Gastrocnemius medialis (tissue), 4 donors: Measurements from ENCODE around the gene TFAP2C. TPM values are rescaled to one million over a fixed set of nuclear protein-coding genes. Genes with fewer than 3 reads are reported as not detected.

Experiments
- ATAC-seq, 2 donors: fragments of 150-250 bp; one replicate each; pipeline ENCODE4 v1.9.1; 2016
- DNase-seq, 2 donors: peaks; one replicate each; pipeline ENCODE4 v3.0.0-alpha.2; 2019
- H3K27ac ChIP-seq, 4 donors: fragments of 200-600 bp; sonication (generic); 1 replicate in 1 of 4; 2 replicates in 3 of 4; pipeline ENCODE4 v1.5.1; 2016 to 2018; ENCODE audit warnings: mild to moderate bottlenecking in 2 of 4, moderate library complexity in 1 of 4
- H3K27me3 ChIP-seq, 3 donors: fragments of 200-600 bp; sonication (generic) in 2 of 3; 1 replicate in 1 of 3; 2 replicates in 2 of 3; pipeline versions ENCODE4 v1.5.1 to v1.6.0; 2016 to 2019; ENCODE audit warnings: mild to moderate bottlenecking in 1 of 3, moderate library complexity in 1 of 3
- H3K36me3 ChIP-seq, 2 donors: fragments of 200-600 bp; sonication (generic) in 1 of 2; one replicate each; pipeline ENCODE4 v1.5.1; 2017 to 2018
- H3K4me1 ChIP-seq, 2 donors: fragments of 200-600 bp; sonication (generic) in 1 of 2; one replicate each; pipeline ENCODE4 v1.5.1; 2016 to 2017; ENCODE audit warnings: mild to moderate bottlenecking in 2 of 2
- H3K4me3 ChIP-seq, 4 donors: fragments of 200-600 bp; sonication (generic) in 3 of 4; 1 replicate in 1 of 4; 2 replicates in 3 of 4; pipeline ENCODE4 v1.5.1; 2016 to 2019; ENCODE audit warnings: mild to moderate bottlenecking in 2 of 4
- H3K9me3 ChIP-seq, 3 donors: fragments of 200-600 bp; sonication (generic) in 2 of 3; 1 replicate in 1 of 3; 2 replicates in 2 of 3; pipeline ENCODE4 v1.5.1; 2016 to 2019
- POLR2A ChIP-seq, 2 donors: fragments of 450-650 bp; IDR thresholded peaks; one replicate each; pipeline ENCODE4 v1.6.1; 2017; ENCODE audit warnings: antibody characterized with exemption in 2 of 2, mild to moderate bottlenecking in 2 of 2, moderate library complexity in 2 of 2
- in situ Hi-C, 4 donors: fragments of 200-750 bp; cut with MboI; loops; one replicate each; pipeline versions ENCODE4 v1.15.0 to v1.8.0; 2017; ENCODE audit warnings: low sequenced_read_pairs in 4 of 4
- intact Hi-C: fragments of 100-400 bp; cut with DNase I; formaldehyde crosslinking; loops from one replicate; pipeline ENCODE4 v1.15.1; 2023; ENCODE audit warnings: low total_unique reads
- total RNA-seq, 4 donors: library from RNA; depleted of rRNA; stranded (reverse); fragments of >200 nt; gene quantifications; one replicate each; pipeline versions ENCODE4 v1.1.0 to v1.2.3, GENCODE V29; 2016
- TF ChIP-seq, protein P1 (sequence below), 5 experiments: fragments of 450-650 bp in 3 of 5; fragments of 200-600 bp in 2 of 5; sonication (generic) in 2 of 5; IDR thresholded peaks in 4 of 5; conservative IDR thresholded peaks in 1 of 5; 1 replicate in 4 of 5; 2 replicates in 1 of 5; pipeline ENCODE4 v1.5.1; 2016 to 2019; ENCODE audit warnings: antibody characterized with exemption in 5 of 5, mild to moderate bottlenecking in 3 of 5, moderate library complexity in 3 of 5

The TFAP2C gene
- total RNA-seq, 4 donors from 2014 or later, result 0.11 to 0.13 TPM; not detected in 2

GRCh38 chr20:56592817-56593216 is 36.3 kb upstream of the TFAP2C start:
- Histone ChIP-seq H3K27me3 (no peaks in the 10 kb centered on the region), H3K36me3 (no peaks in the 10 kb centered on the region), H3K4me3 (no peak overlapping the region), H3K9me3 (no peaks in the 10 kb centered on the region), H3K4me1 (no peaks in the 10 kb centered on the region), H3K27ac (no peak overlapping the region)
- no peak for TF ChIP-seq POLR2A (IDR thresholded peaks at IDR 0.05)
- TF ChIP-seq, protein P1, sequence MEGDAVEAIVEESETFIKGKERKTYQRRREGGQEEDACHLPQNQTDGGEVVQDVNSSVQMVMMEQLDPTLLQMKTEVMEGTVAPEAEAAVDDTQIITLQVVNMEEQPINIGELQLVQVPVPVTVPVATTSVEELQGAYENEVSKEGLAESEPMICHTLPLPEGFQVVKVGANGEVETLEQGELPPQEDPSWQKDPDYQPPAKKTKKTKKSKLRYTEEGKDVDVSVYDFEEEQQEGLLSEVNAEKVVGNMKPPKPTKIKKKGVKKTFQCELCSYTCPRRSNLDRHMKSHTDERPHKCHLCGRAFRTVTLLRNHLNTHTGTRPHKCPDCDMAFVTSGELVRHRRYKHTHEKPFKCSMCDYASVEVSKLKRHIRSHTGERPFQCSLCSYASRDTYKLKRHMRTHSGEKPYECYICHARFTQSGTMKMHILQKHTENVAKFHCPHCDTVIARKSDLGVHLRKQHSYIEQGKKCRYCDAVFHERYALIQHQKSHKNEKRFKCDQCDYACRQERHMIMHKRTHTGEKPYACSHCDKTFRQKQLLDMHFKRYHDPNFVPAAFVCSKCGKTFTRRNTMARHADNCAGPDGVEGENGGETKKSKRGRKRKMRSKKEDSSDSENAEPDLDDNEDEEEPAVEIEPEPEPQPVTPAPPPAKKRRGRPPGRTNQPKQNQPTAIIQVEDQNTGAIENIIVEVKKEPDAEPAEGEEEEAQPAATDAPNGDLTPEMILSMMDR (IDR thresholded peaks at IDR 0.05 in 4 of 5, conservative IDR thresholded peaks at IDR 0.05 in 1 of 5), result no peak
- in situ Hi-C loops (no loop called here), intact Hi-C loops (no loop called here)
- DNase-seq, result no peak
- ATAC-seq, result no peak

DNA sequence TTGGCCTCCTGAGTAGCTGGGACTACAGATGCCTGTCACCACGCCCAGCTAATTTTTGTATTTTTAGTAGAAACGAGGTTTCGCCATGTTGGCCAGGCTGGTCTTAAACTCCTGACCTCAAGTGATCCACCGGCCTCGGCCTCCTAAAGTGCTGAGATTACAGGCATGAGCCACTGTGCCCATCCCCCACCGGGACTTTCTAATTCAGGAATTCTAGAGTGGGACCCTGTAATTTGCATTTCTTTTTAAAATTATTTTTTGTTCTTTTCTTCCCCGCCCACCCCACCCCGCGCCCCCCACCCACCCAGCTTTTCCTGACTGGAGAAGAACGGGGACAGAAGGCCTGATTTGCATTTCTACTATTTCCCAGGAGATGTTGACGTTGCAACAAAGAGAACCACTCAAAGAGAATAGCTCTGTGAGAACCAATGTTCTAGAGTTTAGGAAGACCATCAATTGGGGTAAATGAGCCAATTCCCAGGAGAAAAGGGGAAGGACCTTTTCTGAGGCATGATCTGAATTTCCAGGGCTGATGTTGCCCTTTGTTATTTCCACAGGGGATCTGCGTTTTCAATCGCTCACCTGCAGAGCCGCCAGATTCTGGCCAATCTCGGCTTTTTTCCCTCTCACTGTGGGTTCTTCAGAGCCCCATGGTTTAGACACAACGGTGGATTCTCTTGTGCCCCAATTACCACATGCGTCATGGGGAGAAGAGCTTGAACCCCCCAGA is 33.2 kb upstream of the TFAP2C start:
- DNase-seq (no peak), ATAC-seq (no peak)
- in situ Hi-C loops (no loop called here), intact Hi-C loops (no loop called here)
- TF ChIP-seq, protein P1 (IDR thresholded peaks at IDR 0.05 in 4 of 5, conservative IDR thresholded peaks at IDR 0.05 in 1 of 5), result no peak
- TF ChIP-seq POLR2A (IDR thresholded peaks at IDR 0.05), result no peak
- Histone ChIP-seq H3K4me3 (no peak overlapping the region), H3K27me3 (no peaks in the 10 kb centered on the region), H3K4me1 (no peaks in the 10 kb centered on the region), H3K9me3 (no peaks in the 10 kb centered on the region), H3K36me3 (no peaks in the 10 kb centered on the region), H3K27ac (no peak overlapping the region)

GRCh38 chr20:56601166-56601565 is 27.9 kb upstream of the TFAP2C start:
- DNase-seq (no peak), ATAC-seq (no peak)
- intact Hi-C loops (no loop called here), in situ Hi-C loops (no loop called here)
- no peak for TF ChIP-seq POLR2A (IDR thresholded peaks at IDR 0.05)
- TF ChIP-seq, protein P1 (IDR thresholded peaks at IDR 0.05 in 4 of 5, conservative IDR thresholded peaks at IDR 0.05 in 1 of 5), result no peak
- H3K9me3 ChIP-seq, result no peaks in the 10 kb centered on the region
- no peaks in the 10 kb centered on the region for H3K27me3 ChIP-seq
- H3K4me1 ChIP-seq, result no peaks in the 10 kb centered on the region
- H3K27ac ChIP-seq, result no peak overlapping the region
- H3K4me3 ChIP-seq, result no peak overlapping the region
- no peaks in the 10 kb centered on the region for H3K36me3 ChIP-seq

DNA sequence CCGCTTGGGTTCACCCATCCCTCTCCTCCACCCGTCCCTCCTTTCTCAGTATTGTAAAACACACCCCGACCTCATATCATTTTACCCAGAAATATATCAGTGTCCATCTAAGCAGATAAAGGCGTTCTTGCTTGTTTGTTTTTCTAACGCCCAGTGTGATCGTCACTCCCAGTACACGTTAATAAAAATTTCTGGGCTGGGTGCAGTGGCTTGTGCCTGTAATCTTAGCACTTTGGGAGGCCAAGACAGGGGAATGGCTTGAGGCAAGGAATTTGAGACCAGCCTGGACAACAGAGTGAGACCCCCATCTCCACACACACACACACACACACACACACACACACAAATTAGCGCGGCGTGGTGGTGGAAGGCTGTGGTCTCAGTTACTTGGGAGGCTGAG is 24.4 kb upstream of the TFAP2C start:
- DNase-seq (no peak), ATAC-seq (no peak)
- no peaks in the 10 kb centered on the region for H3K27me3 ChIP-seq
- H3K4me1 ChIP-seq, result no peaks in the 10 kb centered on the region
- no peaks in the 10 kb centered on the region for H3K9me3 ChIP-seq
- H3K4me3 ChIP-seq, result no peak overlapping the region
- no peak for TF ChIP-seq POLR2A (IDR thresholded peaks at IDR 0.05)
- TF ChIP-seq, protein P1 (IDR thresholded peaks at IDR 0.05 in 4 of 5, conservative IDR thresholded peaks at IDR 0.05 in 1 of 5), result no peak
- in situ Hi-C loops, result no loop called here
- intact Hi-C loops, result no loop called here
- H3K36me3 ChIP-seq, result no peaks in the 10 kb centered on the region
- H3K27ac ChIP-seq, result no peak overlapping the region
